ENCODE measurements around the gene ZEB1. TPM values are rescaled to one million over a fixed set of nuclear protein-coding genes. Genes with fewer than 3 reads are reported as not detected.

The ZEB1 gene
- total and polyA plus RNA-seq, 2 of the 8 experiments (the other 6 are each of a cell fraction or from before 2014, with no cell fraction given) = 0.08 to 0.15 TPM

- Histone ChIP-seq H3K4me3 (ENCODE audit: extremely low read depth in 1 of 4, insufficient read depth in 2 of 4, low read depth in 3 of 4, low read length in 4 of 4) (no peak overlapping the region), H4K20me1 (replicated peaks in 1 of 2; ENCODE audit: control insufficient read depth in 1 of 2, insufficient read depth in 2 of 2, low read length in 2 of 2) (no peaks in the 10 kb centered on the region), H4K8ac (ENCODE audit: extremely low read depth, insufficient read depth, low read length) (no peak overlapping the region), H3K27ac (ENCODE audit: low read depth, low read length) (no peak overlapping the region), H3K4me2 (ENCODE audit: insufficient read depth in 1 of 2, low read depth in 2 of 2, low read length in 2 of 2) (no peak overlapping the region), H4K5ac (ENCODE audit: insufficient read length, low read depth, low read length) (no peak overlapping the region), H4K91ac (replicated peaks; ENCODE audit: insufficient read length, low read length) (no peak overlapping the region), H3K79me2 (ENCODE audit: control insufficient read depth in 1 of 2, insufficient read depth in 2 of 2, low read length in 2 of 2) (no peaks in the 10 kb centered on the region), H3K23me2 (ENCODE audit: low read depth, low read length) (no peaks in the 10 kb centered on the region), H3K36me3 (ENCODE audit: control insufficient read depth in 2 of 4, insufficient read depth in 4 of 4, low read length in 3 of 4) (no peaks in the 10 kb centered on the region), H3K18ac (ENCODE audit: extremely low read depth, low read length) (no peak overlapping the region), H3K27me3 (replicated peaks in 1 of 4; ENCODE audit: control insufficient read depth in 3 of 4, extremely low read depth in 1 of 4, insufficient read depth in 3 of 4, low read length in 3 of 4) (no peaks in the 10 kb centered on the region), H3K4me1 (replicated peaks in 1 of 4; ENCODE audit: control insufficient read depth in 3 of 4, insufficient read depth in 4 of 4, low read length in 3 of 4) (no peaks in the 10 kb centered on the region), H2BK5ac (ENCODE audit: low read depth, low read length) (no peak overlapping the region), H3K14ac (ENCODE audit: insufficient read length) (no peak overlapping the region), H2BK15ac (ENCODE audit: low read length) (no peak overlapping the region), H3K23ac (ENCODE audit: insufficient read length) (no peak overlapping the region), H3K79me1 (ENCODE audit: low read depth, low read length) (no peaks in the 10 kb centered on the region), H3K4ac (replicated peaks; ENCODE audit: insufficient read length, low read depth, low read length) (no peak overlapping the region), H3K56ac (replicated peaks; ENCODE audit: insufficient read length, low read depth, low read length) (no peak overlapping the region), H2AFZ (ENCODE audit: low read length) (no peak overlapping the region), H2BK12ac (ENCODE audit: low read depth, low read length) (no peak overlapping the region), H2BK120ac (replicated peaks; ENCODE audit: low read depth, low read length) (no peak overlapping the region), H3K9ac (replicated peaks in 1 of 4; ENCODE audit: extremely low read depth in 1 of 4, low read depth in 3 of 4, low read length in 3 of 4) (no peak overlapping the region), H2BK20ac (ENCODE audit: low read length) (no peak overlapping the region), H2AK5ac (ENCODE audit: low read depth, low read length) (no peak overlapping the region), H3K9me3 (ENCODE audit: insufficient read depth in 2 of 2, low read depth in 1 of 2, low read length in 1 of 2) (no peaks in the 10 kb centered on the region)
- CTCF ChIA-PET (ENCODE audit: partially characterized antibody) = no interaction called here
- POLR2A ChIA-PET (ENCODE audit: partially characterized antibody) = no interaction called here
- TF ChIP-seq ATF3 (IDR thresholded peaks at IDR 0.05; ENCODE audit: insufficient read depth, low read depth, low read length) (no peak), CBX5 (IDR thresholded peaks at IDR 0.05; ENCODE audit: low read depth, low read length) (no peak), FOSL1 (IDR thresholded peaks at IDR 0.05; ENCODE audit: insufficient read depth, low read depth, low read length) (no peak), E2F6 (IDR thresholded peaks at IDR 0.05) (no peak), MAX (IDR thresholded peaks at IDR 0.05) (no peak), TAF7 (optimal IDR thresholded peaks at IDR 0.05; ENCODE audit: borderline replicate concordance, low read depth, low read length) (no peak), HDAC6 (IDR thresholded peaks at IDR 0.05; ENCODE audit: low read depth, low read length) (no peak), ATF2 (IDR thresholded peaks at IDR 0.05; ENCODE audit: low read length) (no peak), BCL11A (IDR thresholded peaks at IDR 0.05; ENCODE audit: low read depth in 2 of 2, low read length in 2 of 2) (no peak), TEAD4 (IDR thresholded peaks at IDR 0.05; ENCODE audit: low read depth, low read length) (no peak), SIRT6 (IDR thresholded peaks at IDR 0.05; ENCODE audit: low read length) (no peak), ZNF274 (IDR thresholded peaks at IDR 0.05; ENCODE audit: borderline replicate concordance, extremely low read depth, low read length) (no peak)
- 94% methylated on average over 3 of the region's 3 CpGs; no CpG with 5 or more reads in 1 of the 2 experiments for WGBS, 2 experiments (ENCODE audit: extremely low coverage in 1 of 2, insufficient coverage in 1 of 2, insufficient read length in 1 of 2, insufficient replicate concordance in 2 of 2, low coverage in 1 of 2, low lambda C conversion rate in 2 of 2, missing lambda C conversion rate in 1 of 2)
- no peak for FAIRE-seq
- DNase-seq (ENCODE audit: low read depth in 1 of 2, low spot score in 2 of 2) = no peak
These were observed 217.3 kb downstream of the ZEB1 start for GRCh38 chr10:31536302-31536701.
